ENCODE results near the gene DHRS2.
"Not testable (repeated sequence)": the region's sequence is repeated elsewhere in the genome, so short reads cannot be mapped to it uniquely, and the experiment has no call there.

DHRS2 gene

GRCh38 chr14:23667134-23667533 is 31.0 kb downstream of the DHRS2 start:
- no peak overlapping the region for H3K4me3 ChIP-seq (ENCODE audit: low read depth, low read length)
- TF ChIP-seq, protein P1, sequence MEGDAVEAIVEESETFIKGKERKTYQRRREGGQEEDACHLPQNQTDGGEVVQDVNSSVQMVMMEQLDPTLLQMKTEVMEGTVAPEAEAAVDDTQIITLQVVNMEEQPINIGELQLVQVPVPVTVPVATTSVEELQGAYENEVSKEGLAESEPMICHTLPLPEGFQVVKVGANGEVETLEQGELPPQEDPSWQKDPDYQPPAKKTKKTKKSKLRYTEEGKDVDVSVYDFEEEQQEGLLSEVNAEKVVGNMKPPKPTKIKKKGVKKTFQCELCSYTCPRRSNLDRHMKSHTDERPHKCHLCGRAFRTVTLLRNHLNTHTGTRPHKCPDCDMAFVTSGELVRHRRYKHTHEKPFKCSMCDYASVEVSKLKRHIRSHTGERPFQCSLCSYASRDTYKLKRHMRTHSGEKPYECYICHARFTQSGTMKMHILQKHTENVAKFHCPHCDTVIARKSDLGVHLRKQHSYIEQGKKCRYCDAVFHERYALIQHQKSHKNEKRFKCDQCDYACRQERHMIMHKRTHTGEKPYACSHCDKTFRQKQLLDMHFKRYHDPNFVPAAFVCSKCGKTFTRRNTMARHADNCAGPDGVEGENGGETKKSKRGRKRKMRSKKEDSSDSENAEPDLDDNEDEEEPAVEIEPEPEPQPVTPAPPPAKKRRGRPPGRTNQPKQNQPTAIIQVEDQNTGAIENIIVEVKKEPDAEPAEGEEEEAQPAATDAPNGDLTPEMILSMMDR (IDR thresholded peaks at IDR 0.05; ENCODE audit: low read depth, low read length, missing control alignments) = no peak
- no peak for DNase-seq (ENCODE audit: low read depth)
- in situ Hi-C loops (cut with HindIII; ENCODE audit: low sequenced_read_pairs) = no loop called here

DNA sequence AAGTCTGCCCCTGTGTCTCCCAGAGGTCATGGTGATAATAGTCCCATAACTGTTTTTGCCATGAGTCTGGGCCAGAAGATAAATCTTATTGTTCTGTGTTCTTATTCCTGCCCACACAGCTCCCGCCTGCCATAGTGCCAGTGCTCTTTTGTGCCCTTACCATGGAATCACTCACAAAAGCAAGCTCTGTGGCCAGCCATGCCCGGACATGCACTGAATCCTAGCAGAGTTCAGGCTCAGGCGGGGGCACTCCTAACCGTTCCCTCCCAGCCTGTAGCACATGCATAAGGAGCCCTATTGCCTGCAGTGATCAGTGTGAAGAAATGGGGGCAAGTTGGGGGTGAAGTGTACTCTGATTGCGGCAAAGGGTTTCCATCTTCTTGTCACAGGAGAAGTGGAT is 33.3 kb downstream of the DHRS2 start:
- no peak for DNase-seq (ENCODE audit: low read depth)
- in situ Hi-C loops (cut with HindIII; ENCODE audit: low sequenced_read_pairs) = no loop called here
- H3K4me3 ChIP-seq (ENCODE audit: low read depth, low read length) = no peak overlapping the region
- TF ChIP-seq, protein P1 (IDR thresholded peaks at IDR 0.05; ENCODE audit: low read depth, low read length, missing control alignments) = no peak

- TF ChIP-seq, protein P1 (IDR thresholded peaks at IDR 0.05; ENCODE audit: low read depth, low read length, missing control alignments) = no peak
- in situ Hi-C loops (cut with HindIII; ENCODE audit: low sequenced_read_pairs) = no loop called here
- DNase-seq (ENCODE audit: low read depth) = no peak
- H3K4me3 ChIP-seq (ENCODE audit: low read depth, low read length) = no peak overlapping the region
These were observed 34.3 kb downstream of the DHRS2 start for GRCh38 chr14:23670481-23670880.

DNA sequence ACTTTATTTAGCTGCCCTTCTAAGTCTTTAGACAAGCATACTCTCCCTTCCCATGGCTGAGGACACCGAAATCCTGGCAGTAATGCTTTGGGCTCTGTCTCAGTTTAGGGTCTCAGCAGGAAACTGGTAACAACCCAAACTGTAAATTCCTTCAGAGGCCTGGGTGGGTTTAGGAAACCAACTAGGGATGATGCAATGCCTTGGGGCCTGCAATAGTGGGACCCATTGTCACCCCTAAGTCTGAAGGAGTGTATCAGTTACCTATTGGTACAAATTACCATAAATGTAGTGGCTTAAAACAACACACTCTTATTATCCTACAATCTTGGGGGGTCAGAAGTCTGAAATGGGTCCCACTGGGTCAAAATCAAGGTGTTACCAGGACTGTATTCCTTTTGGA is 36.0 kb downstream of the DHRS2 start:
- in situ Hi-C loops (cut with HindIII; ENCODE audit: low sequenced_read_pairs) = no loop called here
- no peak overlapping the region for H3K4me3 ChIP-seq (ENCODE audit: low read depth, low read length)
- TF ChIP-seq, protein P1 (IDR thresholded peaks at IDR 0.05; ENCODE audit: low read depth, low read length, missing control alignments) = no peak
- no peak for DNase-seq (ENCODE audit: low read depth)

DNA sequence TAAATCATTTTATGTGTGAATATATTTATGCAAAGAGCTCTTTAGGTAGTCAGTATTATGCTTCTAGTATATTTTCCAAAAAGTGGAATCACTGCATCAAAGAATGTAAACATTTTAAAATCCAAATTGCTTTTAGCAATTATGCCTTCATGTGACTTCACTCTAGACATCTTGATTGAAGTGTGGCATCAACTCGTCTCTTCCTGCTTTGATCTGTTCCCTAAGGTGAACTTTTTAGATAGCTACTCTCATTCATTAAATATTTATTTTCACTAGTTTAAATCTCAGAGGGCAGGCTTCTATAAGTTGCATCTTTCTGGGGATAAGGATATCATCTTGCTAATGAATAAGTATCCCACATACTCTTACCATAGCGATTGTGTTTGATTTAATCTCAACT is 39.2 kb downstream of the DHRS2 start:
- in situ Hi-C loops (cut with HindIII; ENCODE audit: low sequenced_read_pairs) = no loop called here
- TF ChIP-seq, protein P1 (IDR thresholded peaks at IDR 0.05; ENCODE audit: low read depth, low read length, missing control alignments) = no peak
- H3K4me3 ChIP-seq (ENCODE audit: low read depth, low read length) = no peak overlapping the region
- DNase-seq (ENCODE audit: low read depth) = no peak

DNA sequence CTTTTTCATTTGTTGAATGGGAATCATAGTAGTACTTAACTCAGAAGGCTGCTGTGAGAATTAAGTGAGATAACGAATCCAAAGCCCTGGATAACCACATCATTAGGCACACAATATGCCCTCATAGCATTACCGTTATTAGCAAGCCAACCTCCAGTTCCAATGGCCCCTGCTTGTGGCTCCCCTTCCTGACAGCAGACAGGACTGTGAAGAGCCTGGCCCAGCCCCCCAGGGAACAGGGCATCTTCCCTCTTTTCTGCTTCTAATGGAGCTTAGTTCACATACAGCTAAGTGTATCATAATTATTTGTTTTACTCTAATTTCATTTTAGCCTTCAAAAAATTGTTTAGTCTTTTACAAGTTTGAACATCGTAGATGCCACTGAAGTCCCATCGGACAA is 39.7 kb downstream of the DHRS2 start:
- DNase-seq (ENCODE audit: low read depth) = no peak
- in situ Hi-C loops (cut with HindIII; ENCODE audit: low sequenced_read_pairs) = no loop called here
- TF ChIP-seq, protein P1 (IDR thresholded peaks at IDR 0.05; ENCODE audit: low read depth, low read length, missing control alignments) = no peak
- H3K4me3 ChIP-seq (ENCODE audit: low read depth, low read length) = no peak overlapping the region

DNA sequence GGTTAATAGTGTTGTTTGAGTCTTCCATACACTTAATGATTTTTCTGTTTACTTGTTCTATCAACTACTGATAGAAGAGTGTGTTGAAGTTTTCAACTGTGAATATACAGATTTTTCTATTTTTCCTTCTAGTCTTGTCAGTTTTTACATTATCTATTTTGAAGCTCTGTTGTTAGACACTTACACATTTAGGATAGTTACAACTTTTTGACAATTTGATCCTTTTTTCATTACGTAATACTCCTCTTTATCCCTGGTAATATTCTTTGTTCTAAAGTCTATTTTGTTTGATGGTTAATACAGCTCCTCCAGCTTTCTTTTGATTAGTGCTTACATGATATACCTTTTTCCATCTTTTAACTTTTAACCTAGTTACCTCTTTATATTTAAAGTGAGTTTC is 45.2 kb downstream of the DHRS2 start:
- no peak for DNase-seq (ENCODE audit: low read depth)
- TF ChIP-seq, protein P1 (IDR thresholded peaks at IDR 0.05; ENCODE audit: low read depth, low read length, missing control alignments) = no peak
- in situ Hi-C loops (cut with HindIII; ENCODE audit: low sequenced_read_pairs) = no loop called here
- no peak overlapping the region for H3K4me3 ChIP-seq (ENCODE audit: low read depth, low read length)

GRCh38 chr14:23689709-23690514 is 53.7 kb downstream of the DHRS2 start:
- DNase-seq (ENCODE audit: low read depth); in situ Hi-C loops (cut with HindIII; ENCODE audit: low sequenced_read_pairs); H3K4me3 ChIP-seq (ENCODE audit: low read depth, low read length): not testable (repeated sequence)

All from astrocyte of the cerebellum (primary cell).